Endothelial cell of umbilical vein (primary cell): ENCODE measurements around the gene ITGA1.

Source experiments
- MYC ChIP-seq: IDR thresholded peaks from one replicate; pipeline ENCODE4 v1.6.1; 2011; ENCODE audit warnings: mild to moderate bottlenecking, low read depth, low read length
- POLR2A ChIP-seq: IDR thresholded peaks from 2 replicates; pipeline ENCODE4 v1.6.1; 2012; ENCODE audit warnings: low read depth, mild to moderate bottlenecking, control low read depth, low read length
- POLR2AphosphoS5 ChIP-seq: IDR thresholded peaks from 2 replicates; pipeline ENCODE4 v1.6.1; 2012; ENCODE audit warnings: low read depth, mild to moderate bottlenecking, control low read depth, low read length, moderate library complexity; ENCODE audit not compliant: insufficient read depth
- TF ChIP-seq, protein P1 (sequence below), 2 donors: IDR thresholded peaks; 1 replicate in 1 of 2; 2 replicates in 1 of 2; pipeline ENCODE4 v1.5.1; 2011; ENCODE audit warnings: low read length in 2 of 2, mild to moderate bottlenecking in 2 of 2, moderate library complexity in 2 of 2, control low read depth in 1 of 2, inconsistent platforms in 1 of 2, low read depth in 1 of 2; ENCODE audit not compliant: insufficient read depth in 1 of 2; ENCODE audit errors: extremely low read depth in 1 of 2

DNA sequence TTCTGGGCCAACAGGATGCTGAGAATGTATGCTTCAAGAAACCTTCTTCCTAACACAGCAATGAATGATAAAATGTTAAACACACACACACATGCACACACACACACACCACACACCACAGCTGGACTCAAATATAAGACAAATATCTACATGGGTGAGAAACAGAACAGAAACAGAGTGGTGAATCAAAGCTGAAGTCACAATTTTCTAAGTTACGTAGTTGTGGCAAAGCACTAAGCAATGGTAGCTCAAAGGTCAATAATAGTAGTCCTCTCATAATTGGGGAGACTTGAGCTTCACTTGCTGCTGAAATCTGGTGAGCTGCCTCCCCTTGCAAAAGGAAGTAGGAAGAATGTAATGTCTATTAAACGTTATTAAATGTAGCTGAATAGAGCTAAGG is 33.7 kb upstream of the ITGA1 start:
- no peak for TF ChIP-seq MYC
- TF ChIP-seq POLR2A, result no peak
- TF ChIP-seq, protein P1, sequence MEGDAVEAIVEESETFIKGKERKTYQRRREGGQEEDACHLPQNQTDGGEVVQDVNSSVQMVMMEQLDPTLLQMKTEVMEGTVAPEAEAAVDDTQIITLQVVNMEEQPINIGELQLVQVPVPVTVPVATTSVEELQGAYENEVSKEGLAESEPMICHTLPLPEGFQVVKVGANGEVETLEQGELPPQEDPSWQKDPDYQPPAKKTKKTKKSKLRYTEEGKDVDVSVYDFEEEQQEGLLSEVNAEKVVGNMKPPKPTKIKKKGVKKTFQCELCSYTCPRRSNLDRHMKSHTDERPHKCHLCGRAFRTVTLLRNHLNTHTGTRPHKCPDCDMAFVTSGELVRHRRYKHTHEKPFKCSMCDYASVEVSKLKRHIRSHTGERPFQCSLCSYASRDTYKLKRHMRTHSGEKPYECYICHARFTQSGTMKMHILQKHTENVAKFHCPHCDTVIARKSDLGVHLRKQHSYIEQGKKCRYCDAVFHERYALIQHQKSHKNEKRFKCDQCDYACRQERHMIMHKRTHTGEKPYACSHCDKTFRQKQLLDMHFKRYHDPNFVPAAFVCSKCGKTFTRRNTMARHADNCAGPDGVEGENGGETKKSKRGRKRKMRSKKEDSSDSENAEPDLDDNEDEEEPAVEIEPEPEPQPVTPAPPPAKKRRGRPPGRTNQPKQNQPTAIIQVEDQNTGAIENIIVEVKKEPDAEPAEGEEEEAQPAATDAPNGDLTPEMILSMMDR (IDR thresholded peaks at IDR 0.05; ENCODE audit: extremely low read depth in 1 of 2, insufficient read depth in 1 of 2, low read depth in 1 of 2, low read length in 2 of 2), result no peak
- no peak for TF ChIP-seq POLR2AphosphoS5
